ENCODE measurements around the gene NPHP4. TPM values are rescaled to one million over a fixed set of nuclear protein-coding genes. Genes with fewer than 3 reads are reported as not detected.

The NPHP4 gene
- total and polyA plus RNA-seq, 10 of the 15 experiments (the other 5 are each of a cell fraction or from before 2014, with no cell fraction given), result 0.16 to 10.5 (median 3.1) TPM

DNA sequence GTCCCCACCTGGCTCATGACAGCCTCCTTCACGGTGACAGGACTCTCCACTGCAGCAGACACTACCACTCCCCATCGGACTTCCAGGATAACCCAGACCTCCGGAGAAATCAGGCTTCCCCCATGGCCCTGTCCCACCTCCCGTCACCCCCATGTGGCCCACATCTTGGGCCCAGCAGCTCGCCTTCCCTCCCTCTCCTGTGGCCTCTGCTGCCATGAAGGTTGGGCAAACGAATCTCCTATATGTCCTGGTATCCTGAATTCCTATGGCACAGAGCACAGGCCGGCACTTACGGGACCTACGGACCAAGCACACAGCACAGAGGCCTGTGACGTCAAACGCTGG lies 82.0 kb downstream of the NPHP4 start:
- no peaks in the 10 kb centered on the region for H3K27me3 ChIP-seq (replicated peaks in 1 of 2; ENCODE audit: control insufficient read depth in 2 of 2, insufficient read depth in 2 of 2, low read length in 1 of 2)
- POLR2A ChIA-PET, result no interaction called here
- RAD21 ChIA-PET (ENCODE audit: unreplicated experiment), result no interaction called here
- in situ Hi-C loops (cut with MboI) (loop anchor here (5.0 kb wide), 1 partner anchor 398 kb away; no protein-coding TSS in a partner anchor), intact Hi-C loops (cut with micrococcal nuclease; ENCODE audit: unreplicated experiment) (no loop called here)
- no peak overlapping the region for H3K4me3 ChIP-seq
- no peaks in the 10 kb centered on the region for H3K79me2 ChIP-seq (ENCODE audit: control insufficient read depth, insufficient read depth, low read length)
- H3K27ac ChIP-seq (ENCODE audit: control insufficient read depth, insufficient read depth), result no peak overlapping the region
- no peaks in the 10 kb centered on the region for H3K4me1 ChIP-seq (ENCODE audit: control insufficient read depth, insufficient read depth, low read length)
- TF ChIP-seq, protein P1, sequence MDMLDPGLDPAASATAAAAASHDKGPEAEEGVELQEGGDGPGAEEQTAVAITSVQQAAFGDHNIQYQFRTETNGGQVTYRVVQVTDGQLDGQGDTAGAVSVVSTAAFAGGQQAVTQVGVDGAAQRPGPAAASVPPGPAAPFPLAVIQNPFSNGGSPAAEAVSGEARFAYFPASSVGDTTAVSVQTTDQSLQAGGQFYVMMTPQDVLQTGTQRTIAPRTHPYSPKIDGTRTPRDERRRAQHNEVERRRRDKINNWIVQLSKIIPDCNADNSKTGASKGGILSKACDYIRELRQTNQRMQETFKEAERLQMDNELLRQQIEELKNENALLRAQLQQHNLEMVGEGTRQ (IDR thresholded peaks at IDR 0.05; ENCODE audit: borderline replicate concordance, low read depth, low read length), result no peak
- TF ChIP-seq SRF (IDR thresholded peaks at IDR 0.05; ENCODE audit: low read depth in 2 of 2, low read length in 2 of 2) (no peak), FOS (IDR thresholded peaks at IDR 0.05; ENCODE audit: borderline replicate concordance, extremely low read depth, insufficient read length) (no peak), SMC3 (IDR thresholded peaks at IDR 0.05; ENCODE audit: borderline replicate concordance, low read length) (no peak), TCF12 (IDR thresholded peaks at IDR 0.05; ENCODE audit: low read depth, low read length) (no peak), MTA3 (IDR thresholded peaks at IDR 0.05; ENCODE audit: borderline replicate concordance, low read length) (no peak), ZSCAN29 (IDR thresholded peaks at IDR 0.05) (no peak), SMAD1 (IDR thresholded peaks at IDR 0.05; ENCODE audit: low read depth, partially characterized antibody) (no peak), STAT1 (conservative IDR thresholded peaks at IDR 0.05) (no peak), JUNB (IDR thresholded peaks at IDR 0.05) (no peak)
- TF ChIP-seq, protein P2, sequence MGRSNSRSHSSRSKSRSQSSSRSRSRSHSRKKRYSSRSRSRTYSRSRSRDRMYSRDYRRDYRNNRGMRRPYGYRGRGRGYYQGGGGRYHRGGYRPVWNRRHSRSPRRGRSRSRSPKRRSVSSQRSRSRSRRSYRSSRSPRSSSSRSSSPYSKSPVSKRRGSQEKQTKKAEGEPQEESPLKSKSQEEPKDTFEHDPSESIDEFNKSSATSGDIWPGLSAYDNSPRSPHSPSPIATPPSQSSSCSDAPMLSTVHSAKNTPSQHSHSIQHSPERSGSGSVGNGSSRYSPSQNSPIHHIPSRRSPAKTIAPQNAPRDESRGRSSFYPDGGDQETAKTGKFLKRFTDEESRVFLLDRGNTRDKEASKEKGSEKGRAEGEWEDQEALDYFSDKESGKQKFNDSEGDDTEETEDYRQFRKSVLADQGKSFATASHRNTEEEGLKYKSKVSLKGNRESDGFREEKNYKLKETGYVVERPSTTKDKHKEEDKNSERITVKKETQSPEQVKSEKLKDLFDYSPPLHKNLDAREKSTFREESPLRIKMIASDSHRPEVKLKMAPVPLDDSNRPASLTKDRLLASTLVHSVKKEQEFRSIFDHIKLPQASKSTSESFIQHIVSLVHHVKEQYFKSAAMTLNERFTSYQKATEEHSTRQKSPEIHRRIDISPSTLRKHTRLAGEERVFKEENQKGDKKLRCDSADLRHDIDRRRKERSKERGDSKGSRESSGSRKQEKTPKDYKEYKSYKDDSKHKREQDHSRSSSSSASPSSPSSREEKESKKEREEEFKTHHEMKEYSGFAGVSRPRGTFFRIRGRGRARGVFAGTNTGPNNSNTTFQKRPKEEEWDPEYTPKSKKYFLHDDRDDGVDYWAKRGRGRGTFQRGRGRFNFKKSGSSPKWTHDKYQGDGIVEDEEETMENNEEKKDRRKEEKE (IDR thresholded peaks at IDR 0.05), result no peak
- no TSS peak for BruUV-seq (replicated peaks)
- CTCF ChIA-PET, result no interaction called here
- 81% methylated on average over 11 of the region's 11 CpGs for WGBS (ENCODE audit: insufficient coverage, insufficient replicate concordance, low lambda C conversion rate, missing lambda C conversion rate)
- peaks cover 0 to 1% of the 10 kb centered on the region in 2 experiments; a peak in 1 of 4 replicates for H3K36me3 ChIP-seq (ENCODE audit: control insufficient read depth in 2 of 2, insufficient read depth in 2 of 2, low read length in 1 of 2)
- SMC1A ChIA-PET (ENCODE audit: uncharacterized antibody, unreplicated experiment), result no interaction called here
- H2AFZ ChIP-seq (ENCODE audit: control insufficient read depth, low read depth, low read length), result no peak overlapping the region
- no peak for ATAC-seq
- H4K20me1 ChIP-seq (ENCODE audit: control insufficient read depth, insufficient read depth), result no peaks in the 10 kb centered on the region
- no peak overlapping the region for H3K4me2 ChIP-seq (ENCODE audit: control insufficient read depth, insufficient read depth)
- FAIRE-seq, result no peak
- H3K9ac ChIP-seq (ENCODE audit: control insufficient read depth, insufficient read depth, low read length), result no peak overlapping the region
- DNase-seq (ENCODE audit: low read depth, low spot score), result no peak
- H3K9me3 ChIP-seq (replicated peaks; ENCODE audit: control insufficient read depth, insufficient read depth, low read length), result no peaks in the 10 kb centered on the region

Measured in GM12878 (cell line).